HCT116 (cell line): ENCODE results near the gene TBRG1. TPM values are rescaled to one million over a fixed set of nuclear protein-coding genes. Genes with fewer than 3 reads are reported as not detected.

Experiments
- ATAC-seq: fragments of 200-7000 bp; cut with Tn5 transposase; 2 replicates; pipeline ENCODE4 v1.9.1; 2020; ENCODE audit warnings: mild to moderate bottlenecking, moderate library complexity
- BruUV-seq: library from RNA; stranded (reverse); fragments of 400-500 nt; replicated peaks from 2 replicates; lab custom pipeline; 2021; lab: Mats Ljungman, UMichigan
- CTCF ChIA-PET: fragments of 300-600 bp; sonication (Branson Sonifier 250); formaldehyde crosslinking; loops from one replicate; lab custom pipeline; 2021; ENCODE audit warnings: antibody characterized with exemption; lab: Charles Lee
- POLR2A ChIA-PET: fragments of 300-600, 350-600 bp; sonication (Branson Sonifier 250); formaldehyde crosslinking; loops from one replicate; lab custom pipeline; 2021; ENCODE audit warnings: antibody characterized with exemption; lab: Charles Lee
- RAD21 ChIA-PET, 2 experiments: fragments of 300-600 bp; sonication (Branson Sonifier 250); formaldehyde crosslinking; loops; one replicate each; lab custom pipeline; 2023; ENCODE audit warnings: low total read pairs in 2 of 2; ENCODE audit not compliant: uncharacterized antibody in 2 of 2, unreplicated experiment in 2 of 2, low non-redundant PET in 1 of 2; lab: Charles Lee
- DNase-seq: peaks from one replicate; pipeline ENCODE4 v3.0.0-alpha.2; 2010; ENCODE audit warnings: low read depth, low spot score
- H2AFZ ChIP-seq: fragments of 200-600 bp; shearing (Covaris generic), sonication (generic); 2 replicates; pipeline ENCODE4 v1.6.1; 2017; ENCODE audit warnings: low read depth, mixed run types, mixed read lengths, antibody characterized with exemption, low read length; ENCODE audit not compliant: poor library complexity, severe bottlenecking
- H3K27ac ChIP-seq: 2 replicates; pipeline ENCODE4 v1.5.1; 2012; ENCODE audit warnings: low read depth, low read length
- H3K27me3 ChIP-seq: fragments of 200-600 bp; sonication (generic); 2 replicates; pipeline ENCODE4 v1.6.1; 2016; ENCODE audit warnings: mixed run types, low read length, mixed read lengths; ENCODE audit not compliant: insufficient read depth
- H3K36me3 ChIP-seq, 2 experiments: fragments of 200-500 bp in 1 of 2; fragments of 200-600 bp in 1 of 2; sonication (Bioruptor generic) in 1 of 2; sonication (generic) in 1 of 2; 2 replicates each; pipeline versions ENCODE4 v1.5.1 to v1.6.1; 2014 to 2016; ENCODE audit warnings: low read length in 2 of 2, inconsistent platforms in 1 of 2, mixed read lengths in 1 of 2, mixed run types in 1 of 2; ENCODE audit not compliant: insufficient read depth in 2 of 2, control insufficient read depth in 1 of 2
- H3K4me1 ChIP-seq, 2 experiments: fragments of 200-600 bp in 1 of 2; sonication (generic) in 1 of 2; 2 replicates each; pipeline versions ENCODE4 v1.5.1 to v1.6.1; 2012 to 2017; ENCODE audit warnings: low read length in 2 of 2, inconsistent platforms in 1 of 2, mild to moderate bottlenecking in 1 of 2, mixed read lengths in 1 of 2, mixed run types in 1 of 2, moderate library complexity in 1 of 2; ENCODE audit not compliant: insufficient read depth in 2 of 2, control insufficient read depth in 1 of 2
- H3K4me2 ChIP-seq: fragments of 200-600 bp; sonication (generic); 2 replicates; pipeline ENCODE4 v1.6.1; 2017; ENCODE audit warnings: mixed run types, low read length, mixed read lengths
- H3K4me3 ChIP-seq, 2 experiments: fragments of 200-600 bp in 1 of 2; sonication (generic) in 1 of 2; replicated peaks in 1 of 2; 2 replicates each; pipeline ENCODE4 v1.5.1; 2011 to 2016; ENCODE audit warnings: low read length in 2 of 2, control low read depth in 1 of 2, low read depth in 1 of 2, mild to moderate bottlenecking in 1 of 2, mixed read lengths in 1 of 2, mixed run types in 1 of 2
- H3K79me2 ChIP-seq: fragments of 200-600 bp; sonication (generic); 2 replicates; pipeline ENCODE4 v1.6.1; 2017; ENCODE audit warnings: mild to moderate bottlenecking, mixed run types, low read length, moderate library complexity, mixed read lengths; ENCODE audit not compliant: insufficient read depth
- H3K9ac ChIP-seq: fragments of 200-600 bp; sonication (generic); 2 replicates; pipeline ENCODE4 v1.6.1; 2016; ENCODE audit warnings: low read length, mixed read lengths
- H3K9me2 ChIP-seq: fragments of 200-600 bp; sonication (generic), shearing (Covaris generic); 2 replicates; pipeline ENCODE4 v1.6.1; 2017; ENCODE audit warnings: mixed run types, mild to moderate bottlenecking, moderate library complexity; ENCODE audit not compliant: insufficient read depth
- H3K9me3 ChIP-seq, 2 experiments: fragments of 200-500 bp in 1 of 2; fragments of 200-600 bp in 1 of 2; sonication (Bioruptor generic) in 1 of 2; sonication (generic) in 1 of 2; 2 replicates each; pipeline ENCODE4 v1.6.1; 2014 to 2017; ENCODE audit warnings: low read length in 2 of 2, mixed read lengths in 2 of 2, inconsistent platforms in 1 of 2, low read depth in 1 of 2, mild to moderate bottlenecking in 1 of 2, mixed run types in 1 of 2, moderate library complexity in 1 of 2; ENCODE audit not compliant: control insufficient read depth in 1 of 2, insufficient read depth in 1 of 2
- H4K20me1 ChIP-seq: fragments of 200-600 bp; sonication (generic), shearing (Covaris generic); 2 replicates; pipeline ENCODE4 v1.6.1; 2017; ENCODE audit warnings: mixed run types, mild to moderate bottlenecking, moderate library complexity; ENCODE audit not compliant: insufficient read depth
- CTCF ChIP-seq, 3 experiments: fragments of 200-600 bp in 1 of 3; sonication (generic) in 1 of 3; IDR thresholded peaks in 2 of 3; conservative IDR thresholded peaks in 1 of 3; 2 replicates each; pipeline ENCODE4 v1.5.1; 2012 to 2017; ENCODE audit warnings: low read depth in 2 of 3, low read length in 2 of 3, antibody characterized with exemption in 1 of 3, borderline replicate concordance in 1 of 3, control low read depth in 1 of 3, mild to moderate bottlenecking in 1 of 3, mixed read lengths in 1 of 3, mixed run types in 1 of 3, moderate library complexity in 1 of 3; ENCODE audit not compliant: insufficient read depth in 1 of 3
- FOSL1 ChIP-seq: IDR thresholded peaks from 2 replicates; pipeline ENCODE4 v1.6.1; 2012; ENCODE audit warnings: low read depth
- JUND ChIP-seq: IDR thresholded peaks from 2 replicates; pipeline ENCODE4 v1.6.1; 2012
- POLR2AphosphoS5 ChIP-seq: IDR thresholded peaks from 2 replicates; pipeline ENCODE4 v1.6.1; 2011; ENCODE audit warnings: mild to moderate bottlenecking, low read depth, low read length, moderate library complexity
- REST ChIP-seq: IDR thresholded peaks from 2 replicates; pipeline ENCODE4 v1.6.1; 2012; ENCODE audit warnings: low read depth
- SP1 ChIP-seq: IDR thresholded peaks from 2 replicates; pipeline ENCODE4 v1.6.1; 2012; ENCODE audit warnings: low read depth
- intact Hi-C: fragments of 100-400 bp; cut with micrococcal nuclease; formaldehyde crosslinking; loops from 2 replicates; pipeline ENCODE4 v1.10.0; 2022
- total RNA-seq: library from RNA; stranded (reverse); gene quantifications from one replicate; pipeline ENCODE4 v1.2.1, GENCODE V29; 2021; ENCODE audit not compliant: unreplicated experiment

Gene TBRG1
- total RNA-seq, 1 experiment from 2014 or later = 29.6 TPM

DNA sequence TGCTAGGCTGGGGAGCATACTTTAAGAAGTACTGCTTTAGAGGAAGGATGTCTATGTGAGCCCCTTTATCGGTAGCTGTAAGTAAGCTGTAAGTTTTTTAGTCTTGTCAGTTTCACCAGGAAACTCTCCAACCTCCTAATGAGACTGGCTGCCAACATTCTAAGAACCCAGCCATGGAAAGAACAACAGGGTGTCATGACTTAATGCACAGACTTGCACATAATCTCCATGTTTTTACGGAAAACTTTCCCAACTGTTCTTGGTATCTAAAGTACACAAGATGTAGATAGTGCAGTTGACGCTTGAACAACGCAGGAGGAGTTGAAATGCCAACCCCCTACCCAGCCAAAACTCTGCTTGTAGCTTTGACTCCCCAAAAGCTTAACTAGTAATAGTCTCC, 43.9 kb upstream of the TBRG1 start:
- no peaks in the 10 kb centered on the region for H3K9me2 ChIP-seq
- DNase-seq = no peak
- peaks cover 70% of the 10 kb centered on the region for H3K27me3 ChIP-seq
- no peak overlapping the region for H3K4me2 ChIP-seq
- no peaks in the 10 kb centered on the region for H3K4me1 ChIP-seq
- POLR2A ChIA-PET = no interaction called here
- BruUV-seq = no TSS peak
- H3K27ac ChIP-seq = no peak overlapping the region
- RAD21 ChIA-PET = no interaction called here
- no peaks in the 10 kb centered on the region for H3K9me3 ChIP-seq
- TF ChIP-seq REST = no peak
- no peak for TF ChIP-seq POLR2AphosphoS5
- H4K20me1 ChIP-seq = no peaks in the 10 kb centered on the region
- CTCF ChIA-PET = no interaction called here
- H3K9ac ChIP-seq = no peak overlapping the region
- H3K4me3 ChIP-seq = no peak overlapping the region
- H3K36me3 ChIP-seq = no peaks in the 10 kb centered on the region
- ATAC-seq = no peak
- H2AFZ ChIP-seq = no peak overlapping the region
- intact Hi-C loops = no loop called here
- no peaks in the 10 kb centered on the region for H3K79me2 ChIP-seq

DNA sequence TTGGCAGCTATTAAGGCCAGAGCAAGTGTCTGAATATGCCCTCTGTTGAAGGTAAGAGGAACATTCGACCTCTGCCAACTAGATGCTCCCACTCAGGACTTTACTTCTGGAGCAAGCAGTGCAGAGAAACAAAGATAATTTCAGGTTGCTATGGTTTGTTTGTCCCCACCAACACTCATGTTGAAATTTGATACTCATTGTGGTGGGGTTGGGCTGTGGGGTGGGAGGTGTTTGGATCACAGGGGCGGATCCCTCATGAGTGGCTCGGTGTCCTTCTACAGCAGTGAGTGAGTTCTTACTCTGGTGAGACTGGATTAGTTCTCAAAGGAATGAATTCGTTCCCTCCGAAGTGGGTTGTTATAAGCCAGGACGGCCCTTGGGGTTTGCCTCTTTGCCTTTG, 40.8 kb upstream of the TBRG1 start:
- CTCF ChIA-PET = no interaction called here
- BruUV-seq = no TSS peak
- H3K27me3 ChIP-seq = peaks cover 78% of the 10 kb centered on the region

More for the DNA sequence above, 40.8 kb upstream of the TBRG1 start:
- H4K20me1 ChIP-seq = no peaks in the 10 kb centered on the region
- no peak overlapping the region for H2AFZ ChIP-seq
- no peaks in the 10 kb centered on the region for H3K36me3 ChIP-seq
- H3K4me3 ChIP-seq = no peak overlapping the region
- no peak overlapping the region for H3K27ac ChIP-seq
- no peak overlapping the region for H3K4me2 ChIP-seq
- ATAC-seq = no peak
- no peaks in the 10 kb centered on the region for H3K4me1 ChIP-seq
- H3K9me3 ChIP-seq = no peaks in the 10 kb centered on the region
- H3K79me2 ChIP-seq = no peaks in the 10 kb centered on the region
- no peak overlapping the region for H3K9ac ChIP-seq
- no peak for TF ChIP-seq CTCF (IDR thresholded peaks at IDR 0.05 in 2 of 3, conservative IDR thresholded peaks at IDR 0.05 in 1 of 3; ENCODE audit: borderline replicate concordance in 1 of 3, insufficient read depth in 1 of 3, low read depth in 2 of 3, low read length in 2 of 3)
- no peak for TF ChIP-seq SP1
- TF ChIP-seq JUND = no peak
- TF ChIP-seq FOSL1 = no peak
- no peaks in the 10 kb centered on the region for H3K9me2 ChIP-seq
- intact Hi-C loops = no loop called here
- POLR2A ChIA-PET = no interaction called here
- DNase-seq = no peak
- RAD21 ChIA-PET = no interaction called here
